ENCODE data around the gene BICC1.
"Not testable (repeated sequence)": the region's sequence is repeated elsewhere in the genome, so short reads cannot be mapped to it uniquely, and the experiment has no call there.

Gene BICC1

DNA sequence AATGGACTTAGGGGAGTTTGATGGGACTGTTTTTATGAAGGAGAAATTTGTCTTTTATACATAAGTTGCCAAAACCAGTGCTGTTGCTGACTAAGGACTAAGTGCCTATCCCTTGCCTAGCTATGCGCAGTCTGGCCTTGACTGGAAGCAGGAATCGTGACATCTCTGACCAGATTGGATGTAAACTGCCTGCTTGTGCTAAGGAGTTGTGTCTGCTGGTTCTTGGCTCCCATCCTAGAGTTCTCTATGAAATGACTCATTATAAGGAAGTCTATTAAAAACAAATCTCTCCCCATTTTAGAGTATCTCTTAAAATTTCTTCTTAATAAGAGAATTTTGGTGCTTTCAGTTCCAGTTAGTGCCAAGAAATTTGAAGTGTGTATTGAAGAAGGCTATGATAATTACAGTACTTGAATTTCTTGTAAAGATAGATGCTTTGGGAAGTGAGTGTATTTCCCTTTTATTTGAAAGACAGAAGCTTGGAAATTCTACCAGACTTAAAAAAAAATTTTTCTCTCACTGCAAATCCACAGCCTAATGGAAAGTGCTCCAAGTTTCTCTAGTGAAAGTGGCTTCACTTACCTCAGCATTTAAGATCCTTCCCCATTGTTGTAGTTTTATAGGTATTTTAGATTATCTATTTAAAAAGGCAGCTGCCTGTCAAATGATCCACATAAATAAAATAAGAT lies 77.6 kb downstream of the BICC1 start:
- H3K4me3 ChIP-seq (ENCODE audit: low read depth in 1 of 2, low read length in 1 of 2): no peak overlapping the region
- H3K27me3 ChIP-seq: no peaks in the 10 kb centered on the region
- no peak overlapping the region for H3K27ac ChIP-seq
- TF ChIP-seq, protein P1, sequence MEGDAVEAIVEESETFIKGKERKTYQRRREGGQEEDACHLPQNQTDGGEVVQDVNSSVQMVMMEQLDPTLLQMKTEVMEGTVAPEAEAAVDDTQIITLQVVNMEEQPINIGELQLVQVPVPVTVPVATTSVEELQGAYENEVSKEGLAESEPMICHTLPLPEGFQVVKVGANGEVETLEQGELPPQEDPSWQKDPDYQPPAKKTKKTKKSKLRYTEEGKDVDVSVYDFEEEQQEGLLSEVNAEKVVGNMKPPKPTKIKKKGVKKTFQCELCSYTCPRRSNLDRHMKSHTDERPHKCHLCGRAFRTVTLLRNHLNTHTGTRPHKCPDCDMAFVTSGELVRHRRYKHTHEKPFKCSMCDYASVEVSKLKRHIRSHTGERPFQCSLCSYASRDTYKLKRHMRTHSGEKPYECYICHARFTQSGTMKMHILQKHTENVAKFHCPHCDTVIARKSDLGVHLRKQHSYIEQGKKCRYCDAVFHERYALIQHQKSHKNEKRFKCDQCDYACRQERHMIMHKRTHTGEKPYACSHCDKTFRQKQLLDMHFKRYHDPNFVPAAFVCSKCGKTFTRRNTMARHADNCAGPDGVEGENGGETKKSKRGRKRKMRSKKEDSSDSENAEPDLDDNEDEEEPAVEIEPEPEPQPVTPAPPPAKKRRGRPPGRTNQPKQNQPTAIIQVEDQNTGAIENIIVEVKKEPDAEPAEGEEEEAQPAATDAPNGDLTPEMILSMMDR (IDR thresholded peaks at IDR 0.05): no peak
- no peaks in the 10 kb centered on the region for H3K9me3 ChIP-seq
- peaks cover 26 to 47% of the 10 kb centered on the region in 2 experiments for H3K4me1 ChIP-seq (ENCODE audit: control insufficient read depth in 1 of 2, insufficient read depth in 1 of 2, low read depth in 1 of 2, low read length in 1 of 2)
- no peaks in the 10 kb centered on the region for H3K36me3 ChIP-seq

DNA sequence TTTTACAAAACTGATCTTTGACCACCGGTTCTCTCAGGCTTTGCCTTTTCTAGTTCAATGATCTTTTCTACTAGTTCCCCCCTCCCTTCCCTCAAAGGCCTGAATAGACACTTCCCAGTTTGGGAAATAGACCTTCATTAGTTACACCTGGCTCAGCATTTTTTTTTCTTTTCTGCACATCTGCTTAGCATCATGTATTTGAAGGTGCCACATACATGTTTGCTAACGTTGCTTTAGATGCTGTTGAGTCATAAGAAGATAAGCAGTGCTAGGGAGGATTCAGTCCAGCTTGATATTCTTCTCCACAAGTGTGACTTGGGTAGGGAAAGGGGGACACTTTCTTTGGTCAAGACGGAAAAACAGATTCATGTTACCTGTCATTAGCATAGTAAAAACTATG lies 78.3 kb downstream of the BICC1 start:
- H3K27ac ChIP-seq: peak overlapping the region; percentile 61
- TF ChIP-seq, protein P1 (IDR thresholded peaks at IDR 0.05): no peak
- no peaks in the 10 kb centered on the region for H3K9me3 ChIP-seq
- no peaks in the 10 kb centered on the region for H3K36me3 ChIP-seq
- H3K4me3 ChIP-seq (ENCODE audit: low read depth in 1 of 2, low read length in 1 of 2): no peak overlapping the region
- no peaks in the 10 kb centered on the region for H3K27me3 ChIP-seq
- peaks cover 26 to 41% of the 10 kb centered on the region in 2 experiments for H3K4me1 ChIP-seq (ENCODE audit: control insufficient read depth in 1 of 2, insufficient read depth in 1 of 2, low read depth in 1 of 2, low read length in 1 of 2)

- Histone ChIP-seq H3K4me1 (ENCODE audit: control insufficient read depth in 1 of 2, insufficient read depth in 1 of 2, low read depth in 1 of 2, low read length in 1 of 2) (peaks cover 26 to 32% of the 10 kb centered on the region in 2 experiments), H3K9me3 (no peaks in the 10 kb centered on the region), H3K27me3 (no peaks in the 10 kb centered on the region), H3K4me3 (ENCODE audit: low read depth in 1 of 2, low read length in 1 of 2) (no peak overlapping the region), H3K36me3 (no peaks in the 10 kb centered on the region), H3K27ac (peak overlapping the region; percentile 61)
- TF ChIP-seq, protein P1 (IDR thresholded peaks at IDR 0.05): no peak
These were observed 80.3 kb downstream of the BICC1 start for GRCh38 chr10:58593008-58593407.

DNA sequence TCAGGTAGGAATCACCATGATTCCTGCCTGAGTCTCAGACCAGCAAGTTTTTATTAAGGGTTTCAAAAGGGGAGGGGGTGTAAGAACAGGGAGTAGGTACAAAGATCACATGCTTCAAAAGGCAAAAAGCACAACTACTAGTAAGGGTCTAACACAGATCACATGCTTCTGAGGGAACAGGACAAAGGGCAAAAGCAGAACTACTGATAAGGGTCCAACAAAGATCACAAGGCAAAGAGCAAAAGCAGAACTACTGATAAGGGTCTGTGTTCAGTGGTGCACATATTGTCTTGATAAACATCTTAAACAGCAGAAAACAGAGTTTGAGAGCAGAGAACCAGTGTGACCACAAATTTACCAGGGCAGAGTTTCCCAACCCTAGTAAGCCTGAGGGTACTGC lies 84.5 kb downstream of the BICC1 start:
- not testable (repeated sequence) for H3K36me3 ChIP-seq; H3K27ac ChIP-seq; H3K9me3 ChIP-seq; H3K27me3 ChIP-seq; H3K4me3 ChIP-seq (ENCODE audit: low read depth in 1 of 2, low read length in 1 of 2)
- H3K4me1 ChIP-seq (ENCODE audit: control insufficient read depth in 1 of 2, insufficient read depth in 1 of 2, low read depth in 1 of 2, low read length in 1 of 2): peaks cover 10 to 14% of the 10 kb centered on the region in 2 experiments

GRCh38 chr10:58599927-58600553 lies 87.4 kb downstream of the BICC1 start:
- no peaks in the 10 kb centered on the region for H3K9me3 ChIP-seq
- no peaks in the 10 kb centered on the region for H3K4me1 ChIP-seq (ENCODE audit: control insufficient read depth in 1 of 2, insufficient read depth in 1 of 2, low read depth in 1 of 2, low read length in 1 of 2)
- no peaks in the 10 kb centered on the region for H3K36me3 ChIP-seq
- H3K27me3 ChIP-seq: no peaks in the 10 kb centered on the region
- TF ChIP-seq, protein P1 (IDR thresholded peaks at IDR 0.05): no peak
- H3K27ac ChIP-seq: no peak overlapping the region
- H3K4me3 ChIP-seq (ENCODE audit: low read depth in 1 of 2, low read length in 1 of 2): no peak overlapping the region

DNA sequence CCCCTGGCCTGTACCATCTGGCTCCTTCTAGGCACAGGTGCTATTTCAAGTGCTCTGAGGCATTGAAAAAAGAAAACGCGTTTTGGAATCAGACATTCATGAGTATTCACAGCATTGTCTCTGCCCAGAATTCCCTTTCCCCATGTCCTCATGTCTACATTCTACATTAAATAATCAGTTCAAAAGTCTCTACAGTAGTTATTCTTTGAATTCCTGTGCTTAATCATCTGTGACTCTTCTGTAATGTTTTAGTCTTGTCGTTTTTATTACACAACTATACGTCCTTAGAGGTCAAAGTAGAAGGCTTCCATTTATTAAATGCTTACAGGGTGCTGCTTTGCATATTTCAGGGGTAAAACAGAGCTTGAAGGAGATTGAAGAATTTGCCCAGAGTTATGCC lies 95.7 kb downstream of the BICC1 start:
- TF ChIP-seq, protein P1 (IDR thresholded peaks at IDR 0.05): no peak
- no peak overlapping the region for H3K27ac ChIP-seq
- H3K9me3 ChIP-seq: no peaks in the 10 kb centered on the region
- no peaks in the 10 kb centered on the region for H3K27me3 ChIP-seq
- H3K4me1 ChIP-seq (ENCODE audit: control insufficient read depth in 1 of 2, insufficient read depth in 1 of 2, low read depth in 1 of 2, low read length in 1 of 2): no peaks in the 10 kb centered on the region
- no peaks in the 10 kb centered on the region for H3K36me3 ChIP-seq
- H3K4me3 ChIP-seq (ENCODE audit: low read depth in 1 of 2, low read length in 1 of 2): no peak overlapping the region

All from neutrophil (primary cell).